ENCODE results near the gene ELOVL5.

DNA sequence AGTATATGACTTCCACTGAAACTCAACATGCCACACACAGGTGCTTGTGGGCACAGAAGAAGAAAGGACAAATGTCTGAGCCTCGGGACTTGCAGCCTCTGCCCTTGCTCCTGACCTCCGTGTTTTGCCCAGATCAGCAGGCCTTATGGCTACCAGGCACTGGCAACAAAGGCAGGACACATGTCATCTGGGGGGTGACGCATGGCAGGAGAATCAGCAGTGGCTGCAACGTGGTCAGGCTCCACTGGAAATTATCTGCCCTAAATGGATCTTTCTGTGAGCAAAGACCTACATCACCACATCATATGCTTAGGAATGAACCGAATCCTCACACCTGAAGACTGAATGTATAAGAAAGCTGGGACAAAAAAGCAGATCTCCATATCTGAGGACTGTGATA lies 78.9 kb downstream of the ELOVL5 start:
- no peak for TF ChIP-seq CTCF (IDR thresholded peaks at IDR 0.05; ENCODE audit: low read length)
- TF ChIP-seq EZH2 (optimal IDR thresholded peaks at IDR 0.05; ENCODE audit: low read depth, low read length): no peak
- TF ChIP-seq EZH2phosphoT487 (IDR thresholded peaks at IDR 0.05; ENCODE audit: low read length): no peak

Measured in MM.1S (cell line).